ENCODE results near the gene TXNDC5. TPM values are rescaled to one million over a fixed set of nuclear protein-coding genes. Genes with fewer than 3 reads are reported as not detected.

Gene TXNDC5
- total RNA-seq, 1 experiment from 2014 or later: 177 TPM

GRCh38 chr6:7888587-7889357 lies 21.8 kb downstream of the TXNDC5 start:
- intact Hi-C loops (cut with micrococcal nuclease; ENCODE audit: unreplicated experiment): no loop called here
- ChIA-PET POLR2A (interaction anchor here (0.6 kb wide), 1 partner anchor 118 kb away, joined by 3 read pairs; no protein-coding TSS in a partner anchor), CTCF (no interaction called here)
- H3K4me1 ChIP-seq (ENCODE audit: control insufficient read depth, insufficient read depth, low read length): no peaks in the 10 kb centered on the region
- DNase-seq (ENCODE audit: low read depth, low spot score) (no peak), ATAC-seq (no peak)
- no peaks in the 10 kb centered on the region for H3K27me3 ChIP-seq (ENCODE audit: control insufficient read depth, insufficient read depth, low read length)
- TF ChIP-seq TCF7L2 (IDR thresholded peaks at IDR 0.05; ENCODE audit: low read depth, low read length) (no peak), REST (IDR thresholded peaks at IDR 0.05; ENCODE audit: insufficient read depth in 1 of 2, low read depth in 2 of 2, low read length in 1 of 2) (no peak), POLR2AphosphoS5 (IDR thresholded peaks at IDR 0.05; ENCODE audit: low read depth, low read length) (no peak), CTCF (IDR thresholded peaks at IDR 0.05) (no peak)
- in situ Hi-C loops (cut with HindIII; ENCODE audit: low pct_unique_long_range_greater_than_20kb, low sequenced_read_pairs): no loop called here
- H3K36me3 ChIP-seq (ENCODE audit: control insufficient read depth, insufficient read depth, low read length): peaks cover 27% of the 10 kb centered on the region
- no peaks in the 10 kb centered on the region for H3K9me3 ChIP-seq (ENCODE audit: control insufficient read depth, insufficient read depth, low read depth, low read length)
- BruUV-seq (replicated peaks): no TSS peak
- H3K27ac ChIP-seq (ENCODE audit: low read length): no peak overlapping the region
- no peak overlapping the region for H3K4me3 ChIP-seq (ENCODE audit: low read depth in 2 of 2, low read length in 2 of 2)

GRCh38 chr6:7887278-7887991 lies 23.2 kb downstream of the TXNDC5 start:
- Histone ChIP-seq H3K27me3 (ENCODE audit: control insufficient read depth, insufficient read depth, low read length) (no peaks in the 10 kb centered on the region), H3K4me1 (ENCODE audit: control insufficient read depth, insufficient read depth, low read length) (no peaks in the 10 kb centered on the region), H3K9me3 (ENCODE audit: control insufficient read depth, insufficient read depth, low read depth, low read length) (no peaks in the 10 kb centered on the region), H3K4me3 (ENCODE audit: low read depth in 2 of 2, low read length in 2 of 2) (no peak overlapping the region), H3K27ac (ENCODE audit: low read length) (no peak overlapping the region), H3K36me3 (ENCODE audit: control insufficient read depth, insufficient read depth, low read length) (peaks cover 38% of the 10 kb centered on the region)
- ChIA-PET POLR2A (no interaction called here), CTCF (interaction anchor here (0.5 kb wide), 1 partner anchor 271 kb away, joined by 5 read pairs; no protein-coding TSS in a partner anchor)
- ATAC-seq (no peak; the same call in 1 of the 2 replicates), DNase-seq (ENCODE audit: low read depth, low spot score) (no peak)
- BruUV-seq (replicated peaks): no TSS peak
- intact Hi-C loops (cut with micrococcal nuclease; ENCODE audit: unreplicated experiment): no loop called here
- in situ Hi-C loops (cut with HindIII; ENCODE audit: low pct_unique_long_range_greater_than_20kb, low sequenced_read_pairs): no loop called here
- TF ChIP-seq REST (IDR thresholded peaks at IDR 0.05; ENCODE audit: insufficient read depth in 1 of 2, low read depth in 2 of 2, low read length in 1 of 2) (no peak), CTCF (IDR thresholded peaks at IDR 0.05) (no peak), POLR2AphosphoS5 (IDR thresholded peaks at IDR 0.05; ENCODE audit: low read depth, low read length) (no peak), TCF7L2 (IDR thresholded peaks at IDR 0.05; ENCODE audit: low read depth, low read length) (no peak), SIN3A (IDR thresholded peaks at IDR 0.05; ENCODE audit: borderline replicate concordance, insufficient read depth, low read depth, low read length) (no peak)
